GF-D8 (cell line): ENCODE measurements around the gene PDE6B.
"Not testable (repeated sequence)": the region's sequence is repeated elsewhere in the genome, so short reads cannot be mapped to it uniquely, and the experiment has no call there.

Experiments used
- DNase-seq: peaks from one replicate; lab custom pipeline; 2025; lab: John Stamatoyannopoulos, UW

PDE6B gene

GRCh38 chr4:622071-622995 lies 3.0 kb upstream of the PDE6B start:
- no peak for DNase-seq

- DNase-seq = no peak
These were observed 2.1 kb upstream of the PDE6B start for GRCh38 chr4:622996-623913.

- DNase-seq = no peak
These were observed 1.3 kb upstream of the PDE6B start for GRCh38 chr4:623914-624566.

- no peak for DNase-seq
These were observed 323 bp downstream of the PDE6B start for GRCh38 chr4:625631-626161.

GRCh38 chr4:626201-627091 lies 1.1 kb downstream of the PDE6B start:
- no peak for DNase-seq

- DNase-seq = no peak
These were observed 2.2 kb downstream of the PDE6B start for GRCh38 chr4:627347-628125.

- no peak for DNase-seq
These were observed 3.0 kb downstream of the PDE6B start for GRCh38 chr4:628311-628741.

GRCh38 chr4:628821-629635 lies 3.7 kb downstream of the PDE6B start:
- DNase-seq = no peak

- no peak for DNase-seq
These were observed 4.2 kb downstream of the PDE6B start for GRCh38 chr4:629636-629914.

- DNase-seq = no peak
These were observed 4.7 kb downstream of the PDE6B start for GRCh38 chr4:629915-630641.

- no peak for DNase-seq
These were observed 5.3 kb downstream of the PDE6B start for GRCh38 chr4:630656-631055.

- DNase-seq = no peak
These were observed 6.9 kb downstream of the PDE6B start for GRCh38 chr4:632196-632790.

GRCh38 chr4:632926-633325 lies 7.6 kb downstream of the PDE6B start:
- no peak for DNase-seq

GRCh38 chr4:633406-633805 lies 8.0 kb downstream of the PDE6B start:
- no peak for DNase-seq

- no peak for DNase-seq
These were observed 8.7 kb downstream of the PDE6B start for GRCh38 chr4:633976-634598.

GRCh38 chr4:634599-634985 lies 9.2 kb downstream of the PDE6B start:
- DNase-seq = no peak

- DNase-seq = not testable (repeated sequence)
These were observed 9.9 kb downstream of the PDE6B start for GRCh38 chr4:635066-635835.
